GM21737 (cell line): Measurements from ENCODE around the gene BNC2.

Experiments used
- ATAC-seq: cut with Tn5 transposase; IDR thresholded peaks from one replicate; pipeline ENCODE4 v1.9.1; 2021; ENCODE audit warnings: mild to moderate bottlenecking, moderate library complexity; ENCODE audit not compliant: unreplicated experiment

Gene BNC2

DNA sequence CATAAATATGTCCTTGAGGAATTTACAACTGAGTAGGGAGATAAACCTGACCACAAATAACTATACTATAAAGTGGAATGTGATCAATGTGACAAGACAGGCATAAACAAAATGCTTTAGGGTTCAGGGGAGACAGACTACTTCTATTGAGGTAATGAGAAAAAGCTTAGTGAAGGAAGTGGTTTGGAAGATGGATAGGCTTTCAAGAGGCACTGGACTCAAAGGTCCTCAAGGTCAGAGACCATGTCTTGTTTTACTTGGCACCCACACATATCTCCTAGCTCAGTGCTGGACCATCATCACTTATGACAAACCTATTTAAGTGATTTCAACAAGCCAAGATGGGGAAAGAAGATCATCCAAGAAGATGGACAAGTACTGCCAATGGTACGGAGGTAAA lies 257.8 kb downstream of the BNC2 start:
- no peak for ATAC-seq

DNA sequence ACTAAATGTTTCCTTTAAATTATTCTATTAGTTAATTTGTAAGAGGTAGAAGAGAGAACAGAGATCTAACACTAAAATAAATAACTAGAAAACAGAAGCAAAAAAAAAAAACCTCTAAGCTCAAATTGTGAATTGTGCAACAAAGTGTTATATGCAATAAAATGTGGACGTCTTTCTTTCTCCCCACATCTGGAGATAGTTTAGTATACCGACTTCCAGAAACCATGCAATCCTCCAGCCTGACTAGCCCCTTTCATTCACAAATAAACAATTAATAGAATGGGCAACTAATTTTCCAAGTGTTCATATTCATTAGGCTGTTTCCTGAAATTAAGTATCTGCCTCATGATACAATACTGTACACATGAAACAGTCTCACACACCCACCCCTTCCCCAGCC lies 258.5 kb downstream of the BNC2 start:
- ATAC-seq: no peak

DNA sequence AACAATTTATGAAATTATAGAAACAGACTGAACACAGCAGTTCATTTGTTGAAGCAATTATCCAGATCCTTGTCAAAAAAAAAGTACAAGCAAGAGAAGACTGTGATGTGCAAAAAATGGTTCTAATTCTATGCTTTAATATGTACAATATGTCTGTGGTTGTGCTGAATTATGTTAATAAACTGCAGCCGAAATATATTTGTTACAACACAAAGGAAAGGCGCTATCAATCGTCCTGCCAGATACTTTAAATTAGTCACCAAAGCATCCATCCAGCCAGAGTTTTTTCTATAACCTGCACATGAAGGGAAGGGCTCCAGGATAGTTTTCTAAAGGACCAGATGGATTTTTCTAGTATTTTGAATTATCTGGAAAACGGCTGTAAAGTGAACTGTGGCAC lies 259.5 kb downstream of the BNC2 start:
- ATAC-seq: no peak

DNA sequence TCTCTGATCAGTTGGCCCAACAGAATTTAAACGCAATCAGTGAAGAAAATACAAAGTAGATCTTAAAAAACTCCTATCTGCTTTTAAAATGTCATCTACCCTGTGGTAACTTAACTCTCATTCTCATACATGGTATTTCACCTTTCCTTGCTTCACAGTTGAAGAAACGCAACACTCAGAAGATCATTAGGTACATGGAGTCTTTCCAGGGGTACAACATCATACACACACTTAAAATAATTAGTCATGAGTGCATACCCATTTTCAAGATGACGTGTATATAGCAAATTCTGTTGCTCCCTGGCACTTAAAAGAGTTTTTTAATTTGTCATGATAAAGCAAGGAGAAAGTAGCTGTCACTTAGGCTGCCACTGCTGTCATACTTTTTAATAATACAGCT lies 259.9 kb downstream of the BNC2 start:
- no peak for ATAC-seq

DNA sequence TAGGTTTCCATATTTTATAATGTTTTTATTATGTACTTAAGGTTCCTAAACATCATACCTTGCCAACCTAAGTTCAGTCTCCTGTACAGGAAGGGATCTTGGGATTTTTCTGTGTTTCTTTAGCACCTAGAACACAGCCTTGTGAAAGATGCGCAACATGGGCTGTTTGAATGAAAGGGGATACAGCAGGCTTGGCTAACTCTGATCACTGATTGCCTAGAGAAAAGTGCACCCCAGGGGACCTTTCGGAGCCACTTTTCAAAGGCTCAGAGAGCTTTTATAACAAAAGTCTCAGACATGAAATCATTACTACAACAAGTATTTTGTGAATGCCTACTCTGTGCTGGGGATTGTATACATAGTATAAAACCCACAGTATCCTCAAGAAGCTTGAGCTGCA lies 261.6 kb downstream of the BNC2 start:
- no peak for ATAC-seq

DNA sequence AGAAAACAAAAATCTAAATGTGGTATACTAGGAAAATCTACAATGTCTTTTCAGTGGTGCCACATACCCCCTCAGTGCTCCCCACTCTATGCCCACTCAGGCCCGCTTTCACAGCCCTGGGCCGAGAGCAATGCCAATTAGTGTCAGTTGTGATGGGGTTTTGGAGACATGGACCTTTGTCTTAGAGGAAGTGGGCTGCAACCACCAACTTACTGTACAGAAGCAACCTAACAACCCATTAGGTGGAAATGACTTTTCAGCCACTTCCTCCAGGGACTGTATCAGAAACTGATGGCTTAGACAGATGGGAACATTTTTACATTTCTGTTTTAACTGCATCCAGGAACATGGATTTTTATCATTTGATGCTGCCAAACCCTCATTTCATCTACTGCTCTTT lies 268.0 kb downstream of the BNC2 start:
- ATAC-seq: no peak

DNA sequence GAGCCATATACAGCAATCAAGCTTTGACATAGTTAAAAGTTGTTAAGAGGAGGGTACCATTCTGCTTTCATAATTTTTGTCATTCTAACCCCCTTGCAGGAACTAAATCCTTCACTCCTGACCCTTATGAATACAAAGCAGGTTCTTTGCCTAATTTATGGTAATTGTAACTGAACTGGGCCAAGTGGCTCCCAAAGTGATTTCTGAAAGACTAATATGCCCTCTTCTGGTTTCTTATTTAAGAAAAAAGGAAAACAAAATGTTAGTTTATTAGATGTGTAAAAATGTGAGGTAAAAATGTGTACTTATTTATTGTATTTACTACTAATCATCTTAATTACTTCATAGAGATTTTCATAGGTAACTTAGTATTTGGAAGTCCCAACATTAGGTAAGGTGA lies 268.5 kb downstream of the BNC2 start:
- ATAC-seq: no peak

DNA sequence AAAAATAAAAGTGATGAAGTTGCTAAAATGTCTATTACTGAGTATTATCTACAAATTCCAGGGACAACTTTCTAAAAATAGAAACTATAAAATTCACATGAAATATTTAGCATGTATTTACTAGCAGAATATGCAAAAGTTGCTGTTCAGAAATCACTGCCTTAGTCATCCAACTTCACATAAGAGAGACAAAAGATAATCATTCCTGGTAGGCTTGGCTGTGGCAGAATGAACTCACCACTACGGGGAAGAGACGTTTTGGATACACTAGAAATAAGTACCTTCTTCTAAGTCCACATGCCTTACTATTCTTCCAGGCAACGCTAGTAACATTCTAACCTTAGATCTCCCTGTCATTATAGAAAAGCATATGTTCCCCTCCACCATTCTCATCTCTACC lies 272.2 kb downstream of the BNC2 start:
- no peak for ATAC-seq

DNA sequence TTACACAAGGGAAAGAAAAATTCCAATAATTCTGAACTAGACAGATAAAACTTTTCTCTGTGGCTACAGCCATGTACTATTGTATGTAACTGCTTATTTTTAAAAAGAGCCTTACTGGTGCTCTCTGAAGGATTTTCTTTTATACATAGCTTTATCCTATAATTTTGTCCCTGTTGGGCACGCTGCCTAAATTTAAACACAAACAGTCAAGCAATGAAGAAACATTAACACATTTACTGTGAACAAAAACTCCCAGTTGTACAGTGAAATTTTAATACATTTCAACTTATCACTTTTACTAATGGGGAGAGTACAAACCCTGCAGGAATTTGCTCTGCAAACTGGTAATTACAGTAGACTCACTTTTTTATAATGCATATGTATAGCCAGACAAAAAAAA lies 273.3 kb downstream of the BNC2 start:
- ATAC-seq: no peak

DNA sequence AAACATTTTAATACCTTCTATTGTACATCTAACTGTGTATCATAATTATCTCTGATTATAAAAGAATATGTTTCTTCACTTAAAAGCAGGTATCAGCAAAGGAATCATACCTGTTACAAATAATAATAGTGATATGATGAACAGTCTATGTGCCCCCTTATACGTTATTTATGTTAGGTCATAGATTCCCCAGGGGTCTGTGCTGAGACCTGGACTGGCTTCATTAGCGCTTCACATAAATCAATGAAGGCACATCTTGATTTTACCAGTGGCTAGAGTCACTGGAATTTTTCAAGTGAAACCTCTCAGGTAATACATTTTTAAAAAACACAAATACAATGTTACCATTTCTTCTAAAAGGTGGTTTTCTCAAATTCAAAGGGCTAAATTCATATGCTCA lies 275.2 kb downstream of the BNC2 start:
- no peak for ATAC-seq

DNA sequence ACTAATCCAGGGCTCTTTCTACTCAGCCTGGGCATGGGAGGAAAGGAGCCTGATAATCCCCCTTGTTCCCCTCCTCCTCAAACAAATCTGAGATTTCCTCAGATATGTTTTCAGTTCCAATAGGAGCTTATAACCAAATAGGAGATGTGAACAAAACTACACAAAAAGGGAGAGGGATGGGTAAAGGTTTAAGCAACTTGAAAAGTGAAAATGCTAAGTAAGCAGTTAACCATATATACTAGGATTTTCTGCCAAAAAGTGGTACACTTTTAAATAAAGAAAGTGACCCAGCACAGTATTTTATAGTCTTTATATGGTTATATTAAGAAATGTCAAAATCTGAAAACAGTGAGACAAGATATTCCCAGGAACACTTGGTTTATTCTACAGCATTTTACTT lies 275.7 kb downstream of the BNC2 start:
- ATAC-seq: no peak

DNA sequence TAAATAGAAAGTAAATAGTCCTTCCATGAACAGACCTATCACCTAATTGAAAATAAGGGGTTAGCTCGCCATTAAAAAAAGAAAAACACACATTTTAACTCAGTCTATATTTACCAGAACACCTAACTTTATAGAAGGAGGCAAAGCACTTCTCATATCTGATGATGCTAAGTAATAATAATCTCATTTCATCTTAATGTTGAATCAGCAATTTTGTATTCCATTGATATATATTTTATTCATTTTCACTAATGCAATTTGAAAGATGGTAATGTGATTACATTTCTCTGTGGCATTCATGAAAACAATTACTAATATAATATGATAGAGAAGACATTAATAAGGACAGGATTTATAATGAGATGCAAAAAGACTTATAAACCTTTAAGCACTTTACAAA lies 276.7 kb downstream of the BNC2 start:
- ATAC-seq: no peak

DNA sequence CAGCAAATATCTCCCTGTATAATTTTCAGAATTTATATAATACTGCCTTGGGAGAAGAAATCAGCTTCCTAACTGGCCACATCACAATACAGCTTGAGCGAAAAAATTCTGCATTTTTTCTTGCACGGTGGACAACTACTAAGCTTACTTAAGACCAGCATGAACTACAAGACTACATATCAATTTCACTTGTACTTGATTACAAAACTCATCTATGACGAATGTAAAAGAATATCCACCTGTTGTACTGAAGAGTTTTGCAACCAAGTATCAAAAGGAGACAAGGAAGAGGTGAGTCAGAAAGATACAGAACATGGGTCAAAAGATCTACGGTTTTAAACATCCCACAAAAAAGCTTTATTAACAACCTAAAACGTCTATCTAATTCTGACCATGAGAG lies 279.4 kb downstream of the BNC2 start:
- no peak for ATAC-seq

DNA sequence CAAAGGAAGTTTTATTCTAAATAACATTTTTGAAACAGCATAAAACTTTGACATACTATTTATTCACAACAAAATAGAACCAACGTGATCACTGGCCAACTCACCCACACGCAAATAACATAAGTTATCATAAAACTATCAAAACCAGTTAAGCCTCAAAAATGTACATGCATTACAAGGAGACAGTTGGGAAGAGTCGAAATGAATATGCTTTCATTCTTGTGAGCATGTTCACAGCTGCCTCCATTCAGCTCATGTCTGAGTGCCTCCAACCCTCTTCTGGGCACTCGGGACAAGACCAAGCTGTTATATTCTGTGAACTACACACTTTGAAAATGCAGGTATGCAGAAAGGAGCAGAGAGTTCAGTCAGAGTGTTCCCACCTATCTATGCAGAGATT lies 284.9 kb downstream of the BNC2 start:
- no peak for ATAC-seq

DNA sequence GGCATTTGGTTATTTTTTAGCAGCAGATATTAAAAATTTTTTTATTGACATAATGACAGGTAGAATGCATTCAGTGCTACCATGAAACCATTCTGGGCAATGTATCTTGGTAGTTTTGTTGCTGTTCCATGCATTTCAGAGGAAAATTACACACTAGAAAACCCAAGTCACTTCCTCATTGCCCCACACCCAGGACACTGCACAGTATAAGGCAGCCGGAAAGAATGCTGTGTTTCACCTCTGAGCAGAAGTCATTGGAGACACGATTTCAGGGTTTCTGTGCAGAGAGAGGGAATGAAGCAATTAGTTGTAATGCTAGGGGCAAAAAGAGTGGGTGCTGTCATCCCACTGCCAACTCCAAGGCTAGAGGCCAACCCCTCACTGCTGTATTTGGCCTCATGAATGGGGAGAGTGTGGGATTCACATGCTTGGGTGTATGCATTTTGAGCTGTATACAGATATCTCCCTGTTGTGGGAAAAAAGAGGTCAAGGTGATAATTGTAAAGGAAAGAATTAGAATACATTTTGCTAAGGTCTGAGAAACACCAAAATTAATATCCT lies 290.5 kb downstream of the BNC2 start:
- ATAC-seq: no peak

DNA sequence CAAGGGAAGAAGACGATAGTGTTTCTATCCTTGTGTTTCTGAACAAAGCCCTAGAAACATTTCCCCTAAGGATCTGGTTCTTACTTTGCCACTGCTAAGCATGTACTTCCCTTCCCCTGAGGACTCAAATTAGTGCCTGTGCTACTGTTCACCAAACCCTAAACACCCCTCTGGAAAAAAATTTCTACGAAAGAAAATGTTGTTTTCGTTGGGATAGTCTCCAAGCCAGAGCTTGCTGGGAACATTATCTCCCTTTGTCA lies 294.6 kb downstream of the BNC2 start:
- ATAC-seq: no peak

DNA sequence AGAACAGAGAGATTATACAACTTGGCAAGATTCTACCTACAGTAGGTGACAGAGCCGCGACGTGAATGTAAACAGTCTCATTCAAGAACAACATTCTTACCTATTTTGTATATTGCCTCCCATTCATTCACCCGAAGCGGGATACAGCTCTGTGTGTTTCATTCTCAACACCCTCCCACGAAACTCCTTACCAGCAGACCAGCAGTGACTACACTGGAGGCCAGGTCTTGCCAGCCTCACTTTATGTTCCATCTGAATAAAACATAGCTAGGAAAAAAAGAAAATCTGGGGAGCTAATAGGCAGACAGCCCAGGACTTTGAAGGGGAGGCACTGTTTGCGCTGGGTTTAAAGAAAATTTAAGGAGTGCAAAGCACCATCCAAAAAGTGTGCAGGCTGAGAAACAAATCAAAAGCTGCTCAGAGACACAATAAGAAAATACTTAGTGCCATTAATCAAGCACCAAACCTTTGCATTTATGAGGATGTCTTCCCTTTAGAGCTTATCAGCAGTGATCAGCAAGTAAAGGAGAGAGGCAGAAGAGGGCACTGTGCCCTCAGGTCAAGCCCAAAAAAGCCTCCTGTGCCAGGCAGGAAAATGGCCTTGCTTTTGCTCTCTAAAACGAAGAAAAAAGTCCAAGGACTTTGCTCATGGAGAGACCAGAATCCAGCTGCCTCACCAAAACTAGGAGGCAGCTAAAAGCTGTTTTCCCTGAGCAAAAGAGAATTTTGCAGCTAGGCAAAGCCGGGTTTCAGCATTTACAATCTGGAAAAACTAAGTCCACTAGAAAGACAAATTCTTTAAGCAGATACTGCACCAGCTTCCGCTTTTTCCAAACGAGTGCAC lies 295.1 kb downstream of the BNC2 start:
- ATAC-seq: no peak

DNA sequence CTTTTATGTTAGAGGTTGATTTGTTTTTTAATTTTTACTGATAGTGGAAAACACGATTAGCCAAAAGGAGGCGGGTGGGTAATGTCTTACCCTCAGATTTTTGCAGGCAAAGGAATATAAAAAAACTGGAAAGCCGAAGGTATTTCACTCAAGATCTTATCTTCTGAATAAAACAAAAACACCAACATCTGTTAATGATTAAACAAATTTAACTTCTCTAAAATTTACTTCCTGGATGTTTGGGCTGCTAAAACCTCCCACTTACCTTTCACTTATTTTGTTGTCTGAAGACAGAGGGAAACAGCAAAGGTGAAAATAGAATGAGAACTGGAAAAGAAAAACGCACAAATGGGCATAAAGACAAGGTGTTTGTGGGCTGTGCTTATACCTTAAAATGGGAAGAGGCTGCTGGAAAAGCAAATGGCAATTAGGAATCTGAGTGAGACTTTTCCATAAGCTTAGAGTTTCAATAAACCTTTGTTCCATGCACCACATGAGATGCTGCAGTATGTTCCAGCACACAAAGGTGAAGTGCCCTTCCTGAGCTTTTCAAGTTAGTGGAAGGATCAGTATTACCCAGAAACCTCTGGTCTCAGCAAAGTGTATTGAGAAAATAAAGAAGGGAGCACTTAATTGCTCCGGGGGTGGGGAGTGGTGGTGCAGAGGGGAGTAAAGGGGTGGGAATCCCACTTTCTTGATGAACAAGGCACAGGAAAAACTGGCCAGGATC lies 298.3 kb downstream of the BNC2 start:
- no peak for ATAC-seq

DNA sequence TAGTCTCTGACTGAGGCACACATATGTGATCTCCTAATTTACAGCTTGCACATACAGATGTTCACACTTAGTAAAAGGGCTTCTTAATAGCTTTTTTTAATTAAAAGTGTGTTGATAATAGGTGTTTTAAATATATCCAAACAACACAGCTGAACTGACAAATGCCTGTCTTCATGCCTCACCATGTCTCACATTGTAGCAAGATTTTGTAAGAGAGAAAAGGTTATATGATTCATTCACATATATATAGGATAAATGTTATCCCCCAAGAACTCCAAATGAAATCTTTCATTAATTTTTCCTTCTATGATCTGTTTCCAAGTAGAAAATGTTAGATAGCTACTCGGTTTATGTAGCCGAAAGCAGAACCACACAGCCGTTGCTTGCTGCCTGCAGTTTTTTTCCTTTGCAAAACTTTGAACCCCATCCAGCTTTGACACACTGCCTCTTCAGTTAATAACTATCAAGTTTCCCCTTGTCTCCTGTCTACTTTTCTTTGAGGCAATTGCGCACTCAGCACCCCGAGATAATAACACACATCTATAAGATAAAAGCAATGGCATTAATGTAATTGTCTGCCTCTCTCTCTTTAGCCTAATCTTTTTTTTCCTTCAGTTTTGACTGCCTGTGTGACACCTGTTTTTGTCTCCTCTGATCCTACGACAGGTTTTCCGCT lies 299.2 kb downstream of the BNC2 start:
- ATAC-seq: no peak

DNA sequence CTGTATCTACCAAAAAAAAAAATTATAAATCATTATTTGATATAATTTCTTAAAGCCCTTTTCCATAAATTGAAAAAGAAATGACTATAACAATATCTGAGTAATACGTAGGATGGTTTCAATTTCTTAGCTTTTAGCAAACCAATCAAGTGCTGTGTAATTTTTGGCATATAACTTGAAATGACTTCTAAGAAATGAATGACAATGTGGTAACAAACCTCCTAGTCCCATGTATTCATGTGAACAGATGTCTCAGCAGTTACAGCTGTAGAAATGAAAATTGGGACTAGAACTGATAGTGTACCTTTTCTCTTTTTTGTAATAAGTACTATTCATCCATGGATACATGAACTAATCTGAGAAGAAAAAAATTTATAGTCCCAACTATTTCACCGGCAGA lies 307.0 kb downstream of the BNC2 start:
- no peak for ATAC-seq

DNA sequence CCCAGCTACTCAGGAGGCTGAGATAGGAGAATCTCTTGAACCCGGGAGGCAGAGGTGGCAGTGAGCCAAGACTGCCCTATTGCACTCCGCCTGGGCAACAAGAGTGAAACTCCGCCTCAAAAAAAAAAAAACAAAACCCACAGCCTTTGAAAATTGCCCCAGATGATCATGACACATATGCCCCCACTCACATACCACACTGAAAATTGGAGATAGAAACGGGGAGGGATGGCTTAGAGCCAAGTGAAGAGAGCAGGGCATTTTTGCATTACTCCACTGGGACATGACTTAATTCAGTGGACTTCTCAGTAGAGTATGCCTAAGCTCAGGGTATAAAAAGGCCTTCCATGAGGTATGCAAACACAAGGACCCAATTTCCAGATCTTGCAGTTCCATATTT lies 309.3 kb downstream of the BNC2 start:
- no peak for ATAC-seq
